ENCODE results near the gene TSPAN13.

DNA sequence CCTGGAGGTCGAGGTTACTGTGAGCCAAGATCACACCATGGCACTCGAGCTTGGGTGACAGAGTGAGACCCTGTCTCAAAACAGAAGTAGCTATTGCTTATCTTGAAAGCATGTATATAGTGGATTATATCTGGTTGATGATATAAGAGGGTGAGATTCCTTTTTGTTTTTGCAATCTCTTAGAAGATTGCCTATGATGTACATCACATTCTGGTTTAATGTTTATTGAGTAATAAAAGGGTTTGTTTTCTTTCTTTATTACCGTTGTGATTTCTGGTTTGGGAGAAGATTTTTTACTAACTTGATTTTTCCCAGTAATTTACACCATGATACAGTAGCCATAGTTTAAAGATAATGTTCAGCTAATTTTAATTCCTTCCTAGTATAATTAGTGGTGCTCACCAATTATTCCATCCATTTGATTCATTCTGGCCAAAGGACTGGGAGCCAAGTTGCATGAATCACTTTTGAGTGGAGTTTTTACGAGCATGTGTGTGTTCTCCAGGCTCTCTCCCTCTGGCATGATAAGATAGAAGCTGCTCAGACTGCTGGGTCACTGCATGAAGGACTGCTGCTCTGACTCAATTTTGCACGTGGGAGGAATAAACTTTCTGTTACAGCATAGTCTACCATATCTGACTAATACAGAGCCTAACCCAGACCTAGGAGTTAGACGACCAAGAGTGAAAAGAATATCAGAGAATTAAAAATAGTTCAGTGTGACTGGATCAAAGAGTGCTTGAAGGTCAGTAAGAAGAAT lies 13.5 kb upstream of the TSPAN13 start:
- no peak for TF ChIP-seq POLR2AphosphoS5 (IDR thresholded peaks at IDR 0.05; ENCODE audit: low read depth, low read length)
- TF ChIP-seq POLR2A (IDR thresholded peaks at IDR 0.05; ENCODE audit: low read depth, low read length): no peak
